ENCODE results near the gene NEMP2.

- TF ChIP-seq, protein P1, sequence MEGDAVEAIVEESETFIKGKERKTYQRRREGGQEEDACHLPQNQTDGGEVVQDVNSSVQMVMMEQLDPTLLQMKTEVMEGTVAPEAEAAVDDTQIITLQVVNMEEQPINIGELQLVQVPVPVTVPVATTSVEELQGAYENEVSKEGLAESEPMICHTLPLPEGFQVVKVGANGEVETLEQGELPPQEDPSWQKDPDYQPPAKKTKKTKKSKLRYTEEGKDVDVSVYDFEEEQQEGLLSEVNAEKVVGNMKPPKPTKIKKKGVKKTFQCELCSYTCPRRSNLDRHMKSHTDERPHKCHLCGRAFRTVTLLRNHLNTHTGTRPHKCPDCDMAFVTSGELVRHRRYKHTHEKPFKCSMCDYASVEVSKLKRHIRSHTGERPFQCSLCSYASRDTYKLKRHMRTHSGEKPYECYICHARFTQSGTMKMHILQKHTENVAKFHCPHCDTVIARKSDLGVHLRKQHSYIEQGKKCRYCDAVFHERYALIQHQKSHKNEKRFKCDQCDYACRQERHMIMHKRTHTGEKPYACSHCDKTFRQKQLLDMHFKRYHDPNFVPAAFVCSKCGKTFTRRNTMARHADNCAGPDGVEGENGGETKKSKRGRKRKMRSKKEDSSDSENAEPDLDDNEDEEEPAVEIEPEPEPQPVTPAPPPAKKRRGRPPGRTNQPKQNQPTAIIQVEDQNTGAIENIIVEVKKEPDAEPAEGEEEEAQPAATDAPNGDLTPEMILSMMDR (IDR thresholded peaks at IDR 0.05; ENCODE audit: insufficient read depth, low read length, poor library complexity, severe bottlenecking) = no peak
- no peak for TF ChIP-seq EZH2phosphoT487 (conservative IDR thresholded peaks at IDR 0.05; ENCODE audit: low read length)
Observed at GRCh38 chr2:190482451-190482850, 52.1 kb downstream of the NEMP2 start.

Measured in SU-DHL-6 (cell line).